Measurements from ENCODE around the gene IFFO2.
A peak's percentile ranks its signal among the peaks of the same experiment; 100 is the strongest.

Gene IFFO2

GRCh38 chr1:18921516-18922251 is 34.8 kb downstream of the IFFO2 start:
- peak in 1 of 51 donors; percentile 13 for DNase-seq

- DNase-seq, result no peak
These were observed 35.5 kb downstream of the IFFO2 start for GRCh38 chr1:18920931-18921330.

GRCh38 chr1:18919956-18920355 is 36.5 kb downstream of the IFFO2 start:
- DNase-seq, result no peak

- no peak for DNase-seq
These were observed 37.1 kb downstream of the IFFO2 start for GRCh38 chr1:18919197-18919905.

GRCh38 chr1:18918417-18918816 is 38.1 kb downstream of the IFFO2 start:
- no peak for DNase-seq

GRCh38 chr1:18917071-18917799 is 39.2 kb downstream of the IFFO2 start:
- no peak for DNase-seq

GRCh38 chr1:18915341-18915740 is 41.1 kb downstream of the IFFO2 start:
- peak in 1 of 51 donors; percentile 33 for DNase-seq

- peak in 49 of 51 donors; percentile 12 to 89 (median 74) for DNase-seq
These were observed 43.2 kb downstream of the IFFO2 start for GRCh38 chr1:18913065-18913835.

- DNase-seq, result no peak
These were observed 43.9 kb downstream of the IFFO2 start for GRCh38 chr1:18912550-18912949.

GRCh38 chr1:18908911-18909771 is 47.3 kb downstream of the IFFO2 start:
- no peak for DNase-seq

- peak in 15 of 51 donors; percentile 9 to 46 (median 21) for DNase-seq
These were observed 48.3 kb downstream of the IFFO2 start for GRCh38 chr1:18907917-18908845.

GRCh38 chr1:18907021-18907916 is 49.2 kb downstream of the IFFO2 start:
- DNase-seq, result peak in 45 of 51 donors; percentile 19 to 91 (median 57)

- no peak for DNase-seq
These were observed 53.2 kb downstream of the IFFO2 start for GRCh38 chr1:18903291-18903756.

GRCh38 chr1:18902523-18903290 is 53.8 kb downstream of the IFFO2 start, which contains the start of gene ALDH4A1:
Gene ALDH4A1 (minus strand): TSS chr1:18902555. CDS start chr1:18902523, 32 bp downstream.
- peak; percentile 75 to 98 (median 95) for DNase-seq

- peak in 6 of 51 donors; percentile 15 to 61 (median 48) for DNase-seq
These were observed 54.4 kb downstream of the IFFO2 start for GRCh38 chr1:18901952-18902522.

- DNase-seq, result no peak
These were observed 55.1 kb downstream of the IFFO2 start for GRCh38 chr1:18901147-18901951.
